HEK293 (cell line): ENCODE results near the gene EPB41L5.

ENCODE experiments used
- TCF7L2 ChIP-seq: IDR thresholded peaks from 2 replicates; pipeline ENCODE4 v1.6.1; 2011; ENCODE audit warnings: low read depth, mild to moderate bottlenecking, inconsistent platforms, low read length, moderate library complexity, borderline replicate concordance
- ZBTB17 ChIP-seq: fragments of 450-650 bp; formaldehyde crosslinking; IDR thresholded peaks from 2 replicates; pipeline ENCODE4 v1.5.1; 2016; ENCODE audit warnings: missing biosample characterization, missing genetic modification characterization
- ZFP41 ChIP-seq: fragments of 450-650 bp; formaldehyde crosslinking; IDR thresholded peaks from 2 replicates; pipeline ENCODE4 v1.5.1; 2016; ENCODE audit warnings: missing biosample characterization, missing genetic modification characterization, borderline replicate concordance
- ZNF184 ChIP-seq: fragments of 450-650 bp; IDR thresholded peaks from 2 replicates; pipeline ENCODE4 v1.5.1; 2018; ENCODE audit warnings: missing biosample characterization, mild to moderate bottlenecking, missing genetic modification characterization
- ZNF433 ChIP-seq: fragments of 450-650 bp; formaldehyde crosslinking; IDR thresholded peaks from 2 replicates; pipeline ENCODE4 v1.5.1; 2016; ENCODE audit warnings: missing biosample characterization, missing genetic modification characterization, low read depth
- ZNF777 ChIP-seq: fragments of 450-650 bp; formaldehyde crosslinking; IDR thresholded peaks from 2 replicates; pipeline ENCODE4 v1.5.1; 2017; ENCODE audit warnings: missing biosample characterization, missing genetic modification characterization, borderline replicate concordance
- TF ChIP-seq, protein P1 (sequence below): fragments of 450-650 bp; formaldehyde crosslinking; IDR thresholded peaks from 2 replicates; pipeline ENCODE4 v1.5.1; 2016; ENCODE audit warnings: missing biosample characterization, missing genetic modification characterization
- TF ChIP-seq, protein P2 (sequence below): fragments of 450-650 bp; formaldehyde crosslinking; conservative IDR thresholded peaks from 2 replicates; pipeline ENCODE4 v1.5.1; 2016; ENCODE audit warnings: low read depth, missing biosample characterization, missing genetic modification characterization

DNA sequence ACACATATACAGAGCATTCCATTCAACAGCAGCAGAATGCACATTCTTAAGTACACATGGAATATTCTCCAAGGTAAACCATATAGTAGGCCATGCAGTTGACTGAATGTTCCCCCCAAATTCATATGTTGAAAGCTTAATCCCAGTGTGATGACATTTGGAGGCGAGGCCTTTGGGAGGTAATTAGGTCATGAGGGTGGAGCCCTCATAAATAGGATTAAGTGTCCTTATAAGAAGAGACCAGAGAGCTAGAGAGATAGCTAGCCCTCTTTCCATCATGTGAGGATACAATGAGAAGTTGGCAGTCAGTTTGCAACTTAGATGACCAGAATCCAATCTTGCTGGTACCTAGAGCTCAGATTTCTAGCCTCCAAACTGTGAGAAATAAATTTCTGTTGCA lies 182.7 kb downstream of the EPB41L5 start:
- TF ChIP-seq, protein P1, sequence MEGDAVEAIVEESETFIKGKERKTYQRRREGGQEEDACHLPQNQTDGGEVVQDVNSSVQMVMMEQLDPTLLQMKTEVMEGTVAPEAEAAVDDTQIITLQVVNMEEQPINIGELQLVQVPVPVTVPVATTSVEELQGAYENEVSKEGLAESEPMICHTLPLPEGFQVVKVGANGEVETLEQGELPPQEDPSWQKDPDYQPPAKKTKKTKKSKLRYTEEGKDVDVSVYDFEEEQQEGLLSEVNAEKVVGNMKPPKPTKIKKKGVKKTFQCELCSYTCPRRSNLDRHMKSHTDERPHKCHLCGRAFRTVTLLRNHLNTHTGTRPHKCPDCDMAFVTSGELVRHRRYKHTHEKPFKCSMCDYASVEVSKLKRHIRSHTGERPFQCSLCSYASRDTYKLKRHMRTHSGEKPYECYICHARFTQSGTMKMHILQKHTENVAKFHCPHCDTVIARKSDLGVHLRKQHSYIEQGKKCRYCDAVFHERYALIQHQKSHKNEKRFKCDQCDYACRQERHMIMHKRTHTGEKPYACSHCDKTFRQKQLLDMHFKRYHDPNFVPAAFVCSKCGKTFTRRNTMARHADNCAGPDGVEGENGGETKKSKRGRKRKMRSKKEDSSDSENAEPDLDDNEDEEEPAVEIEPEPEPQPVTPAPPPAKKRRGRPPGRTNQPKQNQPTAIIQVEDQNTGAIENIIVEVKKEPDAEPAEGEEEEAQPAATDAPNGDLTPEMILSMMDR (tag by site-specific recombination): no peak
- TF ChIP-seq, protein P2, sequence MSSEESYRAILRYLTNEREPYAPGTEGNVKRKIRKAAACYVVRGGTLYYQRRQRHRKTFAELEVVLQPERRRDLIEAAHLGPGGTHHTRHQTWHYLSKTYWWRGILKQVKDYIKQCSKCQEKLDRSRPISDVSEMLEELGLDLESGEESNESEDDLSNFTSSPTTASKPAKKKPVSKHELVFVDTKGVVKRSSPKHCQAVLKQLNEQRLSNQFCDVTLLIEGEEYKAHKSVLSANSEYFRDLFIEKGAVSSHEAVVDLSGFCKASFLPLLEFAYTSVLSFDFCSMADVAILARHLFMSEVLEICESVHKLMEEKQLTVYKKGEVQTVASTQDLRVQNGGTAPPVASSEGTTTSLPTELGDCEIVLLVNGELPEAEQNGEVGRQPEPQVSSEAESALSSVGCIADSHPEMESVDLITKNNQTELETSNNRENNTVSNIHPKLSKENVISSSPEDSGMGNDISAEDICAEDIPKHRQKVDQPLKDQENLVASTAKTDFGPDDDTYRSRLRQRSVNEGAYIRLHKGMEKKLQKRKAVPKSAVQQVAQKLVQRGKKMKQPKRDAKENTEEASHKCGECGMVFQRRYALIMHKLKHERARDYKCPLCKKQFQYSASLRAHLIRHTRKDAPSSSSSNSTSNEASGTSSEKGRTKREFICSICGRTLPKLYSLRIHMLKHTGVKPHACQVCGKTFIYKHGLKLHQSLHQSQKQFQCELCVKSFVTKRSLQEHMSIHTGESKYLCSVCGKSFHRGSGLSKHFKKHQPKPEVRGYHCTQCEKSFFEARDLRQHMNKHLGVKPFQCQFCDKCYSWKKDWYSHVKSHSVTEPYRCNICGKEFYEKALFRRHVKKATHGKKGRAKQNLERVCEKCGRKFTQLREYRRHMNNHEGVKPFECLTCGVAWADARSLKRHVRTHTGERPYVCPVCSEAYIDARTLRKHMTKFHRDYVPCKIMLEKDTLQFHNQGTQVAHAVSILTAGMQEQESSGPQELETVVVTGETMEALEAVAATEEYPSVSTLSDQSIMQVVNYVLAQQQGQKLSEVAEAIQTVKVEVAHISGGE (tag by site-specific recombination): no peak
- TF ChIP-seq ZFP41 (no peak), ZNF184 (tag by site-specific recombination) (no peak), ZNF777 (tag by site-specific recombination) (no peak), ZBTB17 (tag by site-specific recombination) (no peak), ZNF433 (tag by site-specific recombination) (no peak), TCF7L2 (no peak)
